A375 (cell line): Measurements from ENCODE around the gene SDE2. TPM values are rescaled to one million over a fixed set of nuclear protein-coding genes. Genes with fewer than 3 reads are reported as not detected.

Experiments
- small RNA-seq: library from RNA; depleted of rRNA; stranded (forward); fragments of <200 nt; gene quantifications from one replicate; pipeline ENCODE3, GENCODE V24; 2014
- total RNA-seq: library from RNA; depleted of rRNA; stranded (reverse); fragments of >200 nt; shearing (Covaris generic); gene quantifications from 2 replicates; pipeline ENCODE4 v1.2.3, GENCODE V29; 2014; rRNA removed

SDE2 gene
- total RNA-seq: 38.0 and 39.6 TPM in 2 replicates

DNA sequence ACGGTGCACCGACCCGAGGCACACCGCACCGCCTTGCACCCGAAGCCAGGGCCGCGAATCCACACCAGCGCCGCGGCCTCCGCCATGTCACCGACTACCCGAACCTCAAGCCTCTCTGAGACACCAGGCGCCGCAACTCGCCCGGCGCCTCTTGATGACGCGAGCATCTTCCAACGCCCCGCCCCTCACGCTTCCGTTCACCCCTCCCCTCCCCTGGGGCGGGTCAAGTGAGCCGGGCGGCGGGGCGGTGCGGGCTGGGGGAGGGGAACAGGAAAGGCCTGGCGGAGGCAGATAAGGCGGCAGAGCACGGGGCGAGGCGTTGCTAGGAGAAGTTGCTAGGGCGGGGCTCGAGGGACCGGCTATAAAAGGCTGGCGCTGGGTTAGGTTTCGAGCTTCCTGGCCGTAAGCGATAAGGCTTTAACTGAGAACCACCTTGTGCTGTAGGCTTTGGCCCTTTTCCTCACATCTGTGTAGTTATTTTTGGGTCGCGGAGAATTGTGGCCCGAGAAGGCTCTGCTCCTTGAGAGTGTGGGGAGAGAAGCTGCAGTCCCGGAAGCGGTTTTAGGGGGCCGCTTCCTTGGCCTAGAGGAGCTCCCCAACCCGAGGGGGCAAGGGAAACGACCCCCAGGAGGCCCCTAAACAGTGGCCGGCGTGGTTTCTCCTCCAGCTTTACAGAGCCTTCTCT lies at the start of gene SDE2:
Gene SDE2 (minus strand): TSS at position 117 of the 685 bp plus-strand sequence. CDS start 31 bp downstream, at position 86.

GRCh38 chr1:225941187-225941941 lies 57.8 kb downstream of the SDE2 start, which contains the start of gene LEFTY2:
Gene LEFTY2, minus strand, starts transcription at chr1:225941220. Its CDS starts 80 bp downstream, at chr1:225941140.

Small RNA genes within 50 kb of the gene (small RNA-seq; reads per million reads assigned to genes)
- not detected for gene AL117348.1
- gene NDUFA3P3: not detected

Other genes with a start within 250 kb of the SDE2 start
- gene SRP9, start 221.5 kb downstream of the SDE2 start, total RNA-seq: 140 and 148 TPM in 2 replicates
- gene EPHX1, start 189.2 kb downstream of the SDE2 start, total RNA-seq: 16.7 and 19.0 TPM in 2 replicates
- gene TMEM63A, start 117.0 kb downstream of the SDE2 start, total RNA-seq: 58.1 and 68.7 TPM in 2 replicates
- gene LEFTY1, start 110.2 kb downstream of the SDE2 start, total RNA-seq: 0.38 and 0.82 TPM in 2 replicates
- 122 and 138 TPM in 2 replicates for gene PYCR2, start 75.1 kb downstream of the SDE2 start, total RNA-seq
- not detected in 2 replicates for gene LEFTY2, start 58.1 kb downstream of the SDE2 start, total RNA-seq
- gene H3-3A, start 63.4 kb upstream of the SDE2 start, total RNA-seq: 179 and 228 TPM in 2 replicates
- 40.0 and 41.8 TPM in 2 replicates for gene ACBD3, start 187.4 kb upstream of the SDE2 start, total RNA-seq
- not detected in 2 replicates for gene MIXL1, start 224.3 kb upstream of the SDE2 start, total RNA-seq